K562 (cell line): ENCODE data around the gene ITSN2. TPM values are rescaled to one million over a fixed set of nuclear protein-coding genes. Genes with fewer than 3 reads are reported as not detected.

Source experiments
- CBX1 ChIP-seq: sonication (generic); IDR thresholded peaks from 2 replicates; pipeline ENCODE4 v1.6.1; 2016; ENCODE audit warnings: antibody characterized with exemption, low read depth, mild to moderate bottlenecking
- ESRRA ChIP-seq: fragments of 450-650 bp; IDR thresholded peaks from 2 replicates; pipeline ENCODE4 v1.6.1; 2014; ENCODE audit warnings: low read depth, mild to moderate bottlenecking, moderate library complexity, borderline replicate concordance
- FOXA3 ChIP-seq, 2 experiments: fragments of 450-650 bp in 1 of 2; sonication (generic) in 1 of 2; formaldehyde crosslinking; IDR thresholded peaks in 1 of 2; conservative IDR thresholded peaks in 1 of 2; 2 replicates each; pipeline versions ENCODE4 v1.4.0 to v1.8.0; 2020 to 2022; ENCODE audit warnings: mild to moderate bottlenecking in 2 of 2, missing genetic modification reagents in 1 of 2
- JUN ChIP-seq, 2 experiments: sonication (generic) in 1 of 2; formaldehyde crosslinking in 1 of 2; IDR thresholded peaks; 2 replicates each; pipeline versions ENCODE4 v1.6.1 to v1.8.0; 2012 to 2022; ENCODE audit warnings: borderline replicate concordance in 2 of 2, mild to moderate bottlenecking in 2 of 2, improper control_type of control experiment in 1 of 2, low read depth in 1 of 2, low read length in 1 of 2, missing genetic modification reagents in 1 of 2
- JUNB ChIP-seq: fragments of 450-650 bp; formaldehyde crosslinking; conservative IDR thresholded peaks from 2 replicates; pipeline ENCODE4 v1.4.0; 2020; ENCODE audit warnings: mild to moderate bottlenecking
- MBD2 ChIP-seq: sonication (generic); IDR thresholded peaks from 2 replicates; pipeline ENCODE4 v1.6.1; 2016; ENCODE audit warnings: low read depth, borderline replicate concordance
- XRCC3 ChIP-seq: fragments of 450-650 bp; IDR thresholded peaks from 2 replicates; pipeline ENCODE4 v1.6.1; 2017; ENCODE audit warnings: mild to moderate bottlenecking, moderate library complexity
- XRCC5 ChIP-seq: fragments of 200-400 bp; formaldehyde crosslinking; IDR thresholded peaks from 2 replicates; pipeline ENCODE4 v1.6.1; 2017; ENCODE audit warnings: low read depth, mild to moderate bottlenecking, low read length
- polyA plus RNA-seq, 8 experiments: library from polyadenylated mRNA; depleted of rRNA in 4 of 8; stranded (reverse) in 5 of 8; unstranded in 3 of 8; fragments of >200 nt; fragmentation: Nextera tagmentation in 2 of 8; fragmentation: Illumina TruSeq in 1 of 8; extraction: Ambion mirVana in 2 of 8; extraction: Trizol in 1 of 8; gene quantifications; 2 replicates each; pipeline versions ENCODE4 v1.2.1 to v1.2.3, GENCODE V29; 2011 to 2014; ENCODE audit warnings: inconsistent platforms in 1 of 8, missing spikeins in 1 of 8
- total RNA-seq, 7 experiments: library from RNA; depleted of rRNA in 6 of 7; stranded (reverse); fragments of >200 nt in 6 of 7; fragmentation: Illumina TruSeq in 2 of 7; extraction: Trizol in 2 of 7; gene quantifications; 2 replicates each; pipeline versions ENCODE4 v1.2.1 to v1.2.3, GENCODE V29; 2011 to 2021; ENCODE audit warnings: low replicate concordance in 1 of 7
- TF ChIP-seq, protein P1 (sequence below): fragments of 200-800 bp; sonication (Bioruptor generic); IDR thresholded peaks from 2 replicates; pipeline ENCODE4 v1.6.1; 2017; ENCODE audit warnings: missing genetic modification characterization, missing compliant biosample characterization
- TF ChIP-seq, protein P2 (sequence below), 2 experiments: IDR thresholded peaks in 1 of 2; conservative IDR thresholded peaks in 1 of 2; 2 replicates each; pipeline ENCODE4 v1.6.1; 2016; ENCODE audit warnings: low read depth in 2 of 2, mild to moderate bottlenecking in 1 of 2, missing compliant biosample characterization in 1 of 2, missing genetic modification characterization in 1 of 2, moderate library complexity in 1 of 2

ITSN2 gene
- total and polyA plus RNA-seq, 9 of the 15 experiments (the other 6 are each of a cell fraction or from before 2014, with no cell fraction given): 6.6 to 19.9 (median 15.2) TPM

DNA sequence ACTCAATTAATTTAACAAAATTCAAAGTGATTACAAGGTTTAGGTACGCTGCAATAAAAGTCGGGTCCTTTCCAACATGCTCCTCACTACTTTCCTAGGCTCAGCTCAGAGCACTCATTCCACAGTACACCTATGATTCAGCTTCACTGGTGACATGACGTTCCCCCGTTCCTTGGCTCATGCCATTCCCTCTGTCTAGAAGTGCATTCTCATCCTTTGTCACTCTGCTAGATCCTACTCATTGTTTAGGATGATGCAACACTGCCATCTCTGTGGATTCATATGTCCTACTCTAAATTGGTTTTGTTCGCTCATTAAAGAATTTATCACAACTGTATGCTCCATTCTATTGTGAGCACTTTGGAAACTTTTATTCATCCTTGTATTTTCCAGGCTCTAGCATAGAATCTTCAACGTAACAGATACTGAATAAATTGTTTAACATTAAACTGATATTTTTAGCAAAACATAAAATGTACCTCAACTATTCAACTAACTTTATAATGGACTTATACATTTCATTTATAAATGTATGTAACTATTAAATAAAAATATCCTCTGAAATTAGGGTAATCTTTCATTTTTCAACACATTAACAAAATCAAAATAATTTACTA lies 106.9 kb downstream of the ITSN2 start (continued):
- TF ChIP-seq, protein P1, sequence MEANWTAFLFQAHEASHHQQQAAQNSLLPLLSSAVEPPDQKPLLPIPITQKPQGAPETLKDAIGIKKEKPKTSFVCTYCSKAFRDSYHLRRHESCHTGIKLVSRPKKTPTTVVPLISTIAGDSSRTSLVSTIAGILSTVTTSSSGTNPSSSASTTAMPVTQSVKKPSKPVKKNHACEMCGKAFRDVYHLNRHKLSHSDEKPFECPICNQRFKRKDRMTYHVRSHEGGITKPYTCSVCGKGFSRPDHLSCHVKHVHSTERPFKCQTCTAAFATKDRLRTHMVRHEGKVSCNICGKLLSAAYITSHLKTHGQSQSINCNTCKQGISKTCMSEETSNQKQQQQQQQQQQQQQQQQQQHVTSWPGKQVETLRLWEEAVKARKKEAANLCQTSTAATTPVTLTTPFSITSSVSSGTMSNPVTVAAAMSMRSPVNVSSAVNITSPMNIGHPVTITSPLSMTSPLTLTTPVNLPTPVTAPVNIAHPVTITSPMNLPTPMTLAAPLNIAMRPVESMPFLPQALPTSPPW: no peak
- no peak for TF ChIP-seq FOXA3 (CRISPR knock-in tag; conservative IDR thresholded peaks at IDR 0.05 in 1 of 2, IDR thresholded peaks at IDR 0.05 in 1 of 2)
- no peak for TF ChIP-seq MBD2
- TF ChIP-seq CBX1: no peak
- TF ChIP-seq XRCC3: no peak
- no peak for TF ChIP-seq XRCC5
- TF ChIP-seq JUNB (CRISPR knock-in tag): peak; percentile 52; the same call in 1 of the 2 replicates
- TF ChIP-seq JUN (IDR thresholded peaks at IDR 0.05; ENCODE audit: borderline replicate concordance, low read depth, low read length): peak; percentile 90
- TF ChIP-seq JUN (CRISPR knock-in tag; IDR thresholded peaks at IDR 0.05; ENCODE audit: borderline replicate concordance): no peak
- TF ChIP-seq ESRRA: no peak
- TF ChIP-seq, protein P2, sequence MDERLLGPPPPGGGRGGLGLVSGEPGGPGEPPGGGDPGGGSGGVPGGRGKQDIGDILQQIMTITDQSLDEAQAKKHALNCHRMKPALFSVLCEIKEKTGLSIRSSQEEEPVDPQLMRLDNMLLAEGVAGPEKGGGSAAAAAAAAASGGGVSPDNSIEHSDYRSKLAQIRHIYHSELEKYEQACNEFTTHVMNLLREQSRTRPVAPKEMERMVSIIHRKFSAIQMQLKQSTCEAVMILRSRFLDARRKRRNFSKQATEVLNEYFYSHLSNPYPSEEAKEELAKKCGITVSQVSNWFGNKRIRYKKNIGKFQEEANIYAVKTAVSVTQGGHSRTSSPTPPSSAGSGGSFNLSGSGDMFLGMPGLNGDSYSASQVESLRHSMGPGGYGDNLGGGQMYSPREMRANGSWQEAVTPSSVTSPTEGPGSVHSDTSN (CRISPR knock-in tag; IDR thresholded peaks at IDR 0.05; ENCODE audit: low read depth): no peak
- TF ChIP-seq, protein P2 (tag; conservative IDR thresholded peaks at IDR 0.05; ENCODE audit: low read depth): peak; percentile 39
